Measurements from ENCODE around the gene HEYL. TPM values are rescaled to one million over a fixed set of nuclear protein-coding genes. Genes with fewer than 3 reads are reported as not detected.
A peak's percentile ranks its signal among the peaks of the same experiment; 100 is the strongest.

HEYL gene
- total RNA-seq, 1 donor from 2014 or later: 1.1 TPM

DNA sequence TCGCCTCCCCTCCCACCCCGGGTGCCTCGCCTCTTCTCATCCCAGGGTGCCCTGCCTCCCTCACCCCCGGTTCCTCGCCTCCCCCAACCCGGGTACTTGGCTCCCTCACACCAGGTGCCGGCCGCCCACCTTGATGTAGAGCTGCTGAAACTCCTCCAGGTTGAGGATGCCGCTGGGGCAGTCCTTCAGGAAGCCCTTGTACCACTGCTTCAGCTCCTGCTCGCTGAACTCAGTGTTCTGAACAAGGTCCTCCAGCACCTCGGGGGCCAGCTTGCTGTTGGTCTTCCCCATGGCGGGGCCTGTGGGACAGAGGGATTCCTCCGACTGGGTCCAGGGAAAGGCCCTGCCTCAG, 44.8 kb upstream of the HEYL start:
- H3K27ac ChIP-seq (ENCODE audit: low read depth, low read length): no peak overlapping the region
- no peaks in the 10 kb centered on the region for H3K4me1 ChIP-seq (ENCODE audit: insufficient read depth, low read length)
- peaks cover 13% of the 10 kb centered on the region for H3K9me3 Mint-ChIP-seq (ENCODE audit: unreplicated experiment)
- no peak overlapping the region for H2AFZ ChIP-seq (ENCODE audit: low read depth, low read length)
- peaks cover 10% of the 10 kb centered on the region for H3K4me1 Mint-ChIP-seq (ENCODE audit: low read depth, unreplicated experiment)
- peaks cover 78% of the 10 kb centered on the region for H3K27me3 ChIP-seq (ENCODE audit: insufficient read depth, low read length)
- H4K20me1 ChIP-seq (ENCODE audit: insufficient read depth, low read length): no peaks in the 10 kb centered on the region
- H3K9ac ChIP-seq (ENCODE audit: low read length): no peak overlapping the region
- H3K79me2 ChIP-seq (ENCODE audit: insufficient read depth, low read length): no peaks in the 10 kb centered on the region
- DNase-seq (ENCODE audit: low read depth): no peak
- H3K27ac Mint-ChIP-seq (ENCODE audit: unreplicated experiment): no peak overlapping the region
- peaks cover 6% of the 10 kb centered on the region for H3K36me3 Mint-ChIP-seq (ENCODE audit: low read depth, unreplicated experiment)
- H3K4me2 ChIP-seq (ENCODE audit: low read length): no peak overlapping the region
- no peaks in the 10 kb centered on the region for H3K36me3 ChIP-seq (ENCODE audit: insufficient read depth, low read length)
- TF ChIP-seq, protein P1, sequence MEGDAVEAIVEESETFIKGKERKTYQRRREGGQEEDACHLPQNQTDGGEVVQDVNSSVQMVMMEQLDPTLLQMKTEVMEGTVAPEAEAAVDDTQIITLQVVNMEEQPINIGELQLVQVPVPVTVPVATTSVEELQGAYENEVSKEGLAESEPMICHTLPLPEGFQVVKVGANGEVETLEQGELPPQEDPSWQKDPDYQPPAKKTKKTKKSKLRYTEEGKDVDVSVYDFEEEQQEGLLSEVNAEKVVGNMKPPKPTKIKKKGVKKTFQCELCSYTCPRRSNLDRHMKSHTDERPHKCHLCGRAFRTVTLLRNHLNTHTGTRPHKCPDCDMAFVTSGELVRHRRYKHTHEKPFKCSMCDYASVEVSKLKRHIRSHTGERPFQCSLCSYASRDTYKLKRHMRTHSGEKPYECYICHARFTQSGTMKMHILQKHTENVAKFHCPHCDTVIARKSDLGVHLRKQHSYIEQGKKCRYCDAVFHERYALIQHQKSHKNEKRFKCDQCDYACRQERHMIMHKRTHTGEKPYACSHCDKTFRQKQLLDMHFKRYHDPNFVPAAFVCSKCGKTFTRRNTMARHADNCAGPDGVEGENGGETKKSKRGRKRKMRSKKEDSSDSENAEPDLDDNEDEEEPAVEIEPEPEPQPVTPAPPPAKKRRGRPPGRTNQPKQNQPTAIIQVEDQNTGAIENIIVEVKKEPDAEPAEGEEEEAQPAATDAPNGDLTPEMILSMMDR (IDR thresholded peaks at IDR 0.05; ENCODE audit: insufficient read depth, low read depth, low read length): no peak
- no peak for TF ChIP-seq EZH2 (IDR thresholded peaks at IDR 0.05; ENCODE audit: insufficient read depth, low read length)
- peaks cover 87% of the 10 kb centered on the region for H3K27me3 Mint-ChIP-seq (ENCODE audit: low read depth, unreplicated experiment)
- no peaks in the 10 kb centered on the region for H3K9me3 ChIP-seq (ENCODE audit: insufficient read depth, low read depth, low read length)
- no peak overlapping the region for H3K4me3 ChIP-seq (ENCODE audit: insufficient read depth, low read depth, low read length)
- no peak overlapping the region for H3K4me3 Mint-ChIP-seq (ENCODE audit: unreplicated experiment)
- no peak for FAIRE-seq

DNA sequence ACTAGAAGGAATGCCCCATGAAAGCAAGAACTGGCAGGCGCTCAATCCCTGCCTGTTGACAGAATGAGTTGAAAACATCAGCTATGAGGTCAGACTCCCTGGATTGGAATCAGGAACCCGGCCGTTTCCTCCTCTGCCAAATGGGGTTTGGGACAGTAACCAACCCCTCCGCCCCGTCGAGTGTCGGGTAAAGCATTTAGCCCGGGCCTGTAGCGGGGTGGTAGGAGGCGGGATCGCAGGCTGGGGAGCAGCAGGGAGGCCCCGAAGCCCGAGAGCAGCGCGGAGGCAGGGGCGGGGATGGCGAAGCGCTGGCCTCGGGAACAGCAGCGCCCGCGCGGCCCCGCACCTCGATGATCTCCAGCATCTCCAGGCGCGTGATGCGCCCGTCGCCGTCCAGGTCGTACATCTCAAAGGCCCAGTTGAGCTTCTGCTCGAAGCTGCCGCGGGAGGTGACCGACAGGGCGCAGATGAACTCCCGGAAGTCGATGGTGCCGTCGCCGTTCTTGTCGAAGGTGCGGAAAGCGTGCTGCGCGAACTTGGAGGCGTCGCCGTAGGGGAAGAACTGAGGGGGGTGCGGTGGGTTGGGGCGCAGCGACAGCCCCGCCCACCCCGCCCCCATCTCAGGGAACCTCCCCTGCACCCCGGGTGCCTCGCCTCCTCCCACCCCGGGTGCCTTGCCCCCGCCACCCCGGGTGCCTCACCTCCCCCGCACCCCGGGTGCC, 44.3 kb upstream of the HEYL start:
- H3K36me3 Mint-ChIP-seq (ENCODE audit: low read depth, unreplicated experiment): peaks cover 6% of the 10 kb centered on the region
- Histone ChIP-seq H3K9ac (ENCODE audit: low read length) (no peak overlapping the region), H3K79me2 (ENCODE audit: insufficient read depth, low read length) (no peaks in the 10 kb centered on the region), H3K4me2 (ENCODE audit: low read length) (no peak overlapping the region), H3K36me3 (ENCODE audit: insufficient read depth, low read length) (no peaks in the 10 kb centered on the region), H3K4me1 (ENCODE audit: insufficient read depth, low read length) (no peaks in the 10 kb centered on the region), H2AFZ (ENCODE audit: low read depth, low read length) (peak overlapping the region; percentile 26), H3K27ac (ENCODE audit: low read depth, low read length) (no peak overlapping the region), H4K20me1 (ENCODE audit: insufficient read depth, low read length) (no peaks in the 10 kb centered on the region), H3K9me3 (ENCODE audit: insufficient read depth, low read depth, low read length) (no peaks in the 10 kb centered on the region), H3K27me3 (ENCODE audit: insufficient read depth, low read length) (peaks cover 74% of the 10 kb centered on the region), H3K4me3 (ENCODE audit: insufficient read depth, low read depth, low read length) (no peak overlapping the region)
- H3K27ac Mint-ChIP-seq (ENCODE audit: unreplicated experiment): peak overlapping the region; percentile 26
- no peak overlapping the region for H3K4me3 Mint-ChIP-seq (ENCODE audit: unreplicated experiment)
- peaks cover 9% of the 10 kb centered on the region for H3K4me1 Mint-ChIP-seq (ENCODE audit: low read depth, unreplicated experiment)
- peak; percentile 78 for TF ChIP-seq EZH2 (IDR thresholded peaks at IDR 0.05; ENCODE audit: insufficient read depth, low read length)
- TF ChIP-seq, protein P1 (IDR thresholded peaks at IDR 0.05; ENCODE audit: insufficient read depth, low read depth, low read length): no peak
- H3K27me3 Mint-ChIP-seq (ENCODE audit: low read depth, unreplicated experiment): peaks cover 87% of the 10 kb centered on the region
- FAIRE-seq: no peak
- H3K9me3 Mint-ChIP-seq (ENCODE audit: unreplicated experiment): peaks cover 15% of the 10 kb centered on the region
- DNase-seq (ENCODE audit: low read depth): no peak

DNA sequence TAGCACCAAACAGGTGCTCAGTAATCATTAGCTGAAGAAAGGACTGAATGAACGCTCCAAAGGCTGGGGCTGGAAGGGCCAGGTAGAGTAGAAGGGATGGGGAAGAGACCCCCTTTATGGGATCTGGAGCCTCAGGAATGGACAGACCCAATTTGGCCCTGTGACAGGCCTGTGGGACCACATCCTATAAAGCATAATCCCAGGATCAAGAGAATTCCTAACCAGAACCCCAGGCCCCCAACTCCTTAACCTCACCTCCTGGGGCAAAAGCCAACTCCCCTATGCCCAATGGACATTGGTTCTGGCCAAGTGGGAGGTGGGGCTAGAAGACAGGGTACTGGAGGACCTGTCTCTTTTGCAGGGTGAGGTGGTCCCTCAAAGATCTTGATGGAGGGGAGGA, 42.6 kb upstream of the HEYL start:
- no peaks in the 10 kb centered on the region for H4K20me1 ChIP-seq (ENCODE audit: insufficient read depth, low read length)

More for the DNA sequence above, 42.6 kb upstream of the HEYL start:
- H3K27me3 Mint-ChIP-seq (ENCODE audit: low read depth, unreplicated experiment): peaks cover 85% of the 10 kb centered on the region
- H3K9me3 Mint-ChIP-seq (ENCODE audit: unreplicated experiment): peaks cover 15% of the 10 kb centered on the region
- Histone ChIP-seq H3K79me2 (ENCODE audit: insufficient read depth, low read length) (no peaks in the 10 kb centered on the region), H3K27ac (ENCODE audit: low read depth, low read length) (no peak overlapping the region), H2AFZ (ENCODE audit: low read depth, low read length) (no peak overlapping the region), H3K4me2 (ENCODE audit: low read length) (no peak overlapping the region), H3K36me3 (ENCODE audit: insufficient read depth, low read length) (no peaks in the 10 kb centered on the region), H3K9ac (ENCODE audit: low read length) (no peak overlapping the region), H3K4me1 (ENCODE audit: insufficient read depth, low read length) (no peaks in the 10 kb centered on the region), H3K27me3 (ENCODE audit: insufficient read depth, low read length) (peaks cover 59% of the 10 kb centered on the region), H3K9me3 (ENCODE audit: insufficient read depth, low read depth, low read length) (no peaks in the 10 kb centered on the region), H3K4me3 (ENCODE audit: insufficient read depth, low read depth, low read length) (no peak overlapping the region)
- H3K4me3 Mint-ChIP-seq (ENCODE audit: unreplicated experiment): no peak overlapping the region
- H3K36me3 Mint-ChIP-seq (ENCODE audit: low read depth, unreplicated experiment): peaks cover 6% of the 10 kb centered on the region
- TF ChIP-seq, protein P1 (IDR thresholded peaks at IDR 0.05; ENCODE audit: insufficient read depth, low read depth, low read length): no peak
- TF ChIP-seq EZH2 (IDR thresholded peaks at IDR 0.05; ENCODE audit: insufficient read depth, low read length): no peak
- FAIRE-seq (no peak), DNase-seq (ENCODE audit: low read depth) (no peak)
- no peak overlapping the region for H3K27ac Mint-ChIP-seq (ENCODE audit: unreplicated experiment)
- no peaks in the 10 kb centered on the region for H3K4me1 Mint-ChIP-seq (ENCODE audit: low read depth, unreplicated experiment)
